G401.6 (cell line): ENCODE data around the gene HHIPL1.

Source experiments
- FAIRE-seq: peaks from 2 replicates; lab custom pipeline; 2012; peaks lifted over from hg19 to GRCh38; lab: Jason Lieb, UNC

Gene HHIPL1

GRCh38 chr14:99718031-99718810, 73.3 kb downstream of the HHIPL1 start:
- FAIRE-seq = no peak

GRCh38 chr14:99718811-99719192, 73.9 kb downstream of the HHIPL1 start:
- no peak for FAIRE-seq

DNA sequence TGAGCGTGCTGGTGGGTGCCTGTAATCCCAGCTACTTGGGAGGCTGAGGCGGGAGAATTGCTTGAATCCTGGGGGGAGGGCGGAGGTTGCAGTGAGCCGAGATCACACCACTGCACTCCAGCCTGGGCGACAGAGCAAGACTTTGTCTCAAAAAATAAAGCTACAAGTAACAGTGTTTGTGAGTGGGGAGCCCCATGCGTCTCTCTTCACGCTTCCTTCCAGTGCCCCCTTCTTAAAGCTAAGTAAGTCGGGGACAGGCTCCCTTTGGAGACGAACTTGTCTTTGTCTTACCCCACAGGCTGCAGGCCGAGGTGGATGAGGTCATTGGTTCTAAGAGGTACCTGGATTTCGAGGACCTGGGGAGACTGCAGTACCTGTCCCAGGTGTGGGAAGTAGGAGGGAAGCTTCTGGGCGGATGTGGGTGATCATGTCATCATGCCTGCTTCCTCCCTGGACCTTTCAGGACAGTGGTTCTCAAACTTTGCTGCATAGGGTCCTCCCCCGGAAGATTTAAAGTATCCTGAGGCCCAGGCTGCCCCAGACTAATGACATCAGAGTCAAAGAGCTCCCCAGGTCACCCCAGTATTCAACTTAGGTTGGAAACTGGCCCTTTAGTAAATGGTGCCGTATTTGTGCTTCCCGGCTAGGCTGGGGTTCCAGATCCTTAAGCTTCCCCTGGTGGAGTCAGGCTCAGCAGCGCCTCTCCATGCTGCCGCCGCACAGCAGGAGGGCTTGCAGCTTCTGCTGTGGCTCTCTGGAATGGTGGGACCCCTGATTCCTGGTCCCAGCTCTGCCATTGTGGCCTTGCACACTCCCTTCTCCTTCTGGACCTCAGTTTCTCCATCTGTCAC, 76.2 kb downstream of the HHIPL1 start:
- FAIRE-seq = no peak

GRCh38 chr14:99721792-99722516, 77.0 kb downstream of the HHIPL1 start:
- FAIRE-seq = no peak

DNA sequence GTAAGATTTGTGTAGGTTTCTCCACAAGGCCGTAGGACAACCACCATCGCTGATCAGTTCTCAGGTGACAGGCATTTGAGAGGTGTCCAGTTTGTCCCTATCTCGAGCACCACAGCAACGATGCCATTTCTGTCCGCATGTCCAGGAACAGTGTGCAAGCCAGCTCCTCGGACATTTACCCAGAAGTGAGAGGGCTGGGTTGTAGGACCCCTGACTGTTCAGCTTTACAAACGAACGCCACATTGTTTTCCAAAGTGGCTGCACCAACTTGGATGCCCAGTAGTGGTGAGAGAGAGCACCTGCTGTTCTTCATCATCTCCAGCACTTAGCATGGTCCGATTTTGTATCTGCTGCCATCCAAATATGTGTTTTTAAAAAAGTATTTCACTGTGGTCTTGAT, 77.8 kb downstream of the HHIPL1 start:
- no peak for FAIRE-seq

- FAIRE-seq = no peak
Measured at GRCh38 chr14:99724196-99724891, 79.4 kb downstream of the HHIPL1 start.

DNA sequence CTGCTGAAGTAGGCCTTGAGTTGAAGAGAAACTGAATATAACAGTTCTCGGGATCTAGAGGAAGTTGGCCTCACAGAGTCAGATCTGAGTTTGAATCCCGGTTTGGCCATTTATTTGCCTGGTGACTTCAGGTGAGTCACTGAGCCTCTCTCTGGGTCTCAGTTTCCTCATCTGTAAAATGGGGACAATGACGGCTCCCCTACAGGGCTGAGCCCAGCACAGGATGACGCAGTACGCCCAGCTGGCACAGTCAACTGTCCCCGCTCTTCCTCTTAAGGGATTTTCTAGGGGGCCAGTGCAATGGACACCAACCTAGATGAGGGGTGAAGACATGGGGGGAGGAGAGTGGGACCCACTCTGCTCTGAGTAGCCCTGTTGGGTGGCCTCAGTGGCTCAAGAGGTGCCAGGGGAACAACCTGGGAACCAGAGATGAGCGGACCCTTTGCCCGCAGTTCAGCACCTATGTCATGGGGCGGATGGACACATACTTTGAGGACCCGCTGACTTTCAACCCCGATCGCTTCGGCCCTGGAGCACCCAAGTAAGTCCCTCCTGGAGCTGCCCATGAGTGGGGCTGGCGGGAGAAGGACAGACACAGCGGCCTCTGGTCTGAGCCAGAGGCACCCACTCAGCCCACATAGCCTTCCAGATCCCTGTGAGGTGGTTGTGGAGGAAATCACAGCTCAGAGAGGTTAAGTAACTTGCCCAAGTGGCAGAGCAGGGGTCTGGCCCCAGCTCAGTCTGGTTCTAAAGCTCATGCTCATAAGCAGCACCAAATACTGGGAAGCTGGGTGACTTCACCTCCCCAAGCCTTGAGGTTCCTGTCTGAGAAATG, 80.2 kb downstream of the HHIPL1 start:
- no peak for FAIRE-seq

- FAIRE-seq = no peak
Measured at GRCh38 chr14:99725774-99726537, 81.0 kb downstream of the HHIPL1 start.

GRCh38 chr14:99726538-99727095, 81.7 kb downstream of the HHIPL1 start:
- no peak for FAIRE-seq

GRCh38 chr14:99727096-99727870, 82.4 kb downstream of the HHIPL1 start:
- no peak for FAIRE-seq

DNA sequence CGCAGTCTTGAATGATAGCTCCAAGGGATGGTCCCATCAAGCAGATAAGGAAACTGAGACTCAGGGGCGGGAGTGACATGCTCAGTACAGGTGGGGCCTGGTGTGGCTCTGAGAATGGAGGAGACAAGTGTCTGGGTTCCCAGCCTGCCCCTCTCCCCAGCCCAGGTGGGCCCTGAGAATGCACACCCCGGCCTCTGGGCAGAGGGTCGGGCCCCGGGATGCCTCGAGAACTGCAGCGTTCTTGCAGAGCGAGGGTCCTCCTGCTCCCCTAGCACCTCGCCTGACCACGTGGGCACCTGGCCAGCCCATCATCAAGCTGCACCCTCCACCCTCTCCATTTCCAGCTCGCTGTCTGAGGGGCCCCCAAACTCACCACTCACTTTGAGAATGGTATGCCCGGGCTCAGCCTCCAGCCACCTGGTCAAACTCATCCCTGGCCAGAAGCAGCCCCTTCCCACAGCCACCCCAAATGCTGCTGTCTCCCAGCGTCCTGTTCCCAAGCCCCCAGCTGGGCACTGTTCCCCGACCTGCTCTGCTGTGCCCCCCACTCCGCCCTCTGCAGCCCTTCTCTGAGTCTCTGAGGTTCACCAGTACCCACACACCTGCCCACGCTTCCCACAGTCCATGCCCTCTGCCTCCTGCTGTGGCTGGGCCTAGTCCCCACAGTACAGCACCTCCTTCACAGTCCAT, 83.4 kb downstream of the HHIPL1 start:
- no peak for FAIRE-seq

- FAIRE-seq = no peak
Measured at GRCh38 chr14:99728981-99729451, 84.1 kb downstream of the HHIPL1 start.
